ENCODE measurements around the gene PITPNC1.
"Not testable (repeated sequence)": the region's sequence is repeated elsewhere in the genome, so short reads cannot be mapped to it uniquely, and the experiment has no call there.

PITPNC1 gene

DNA sequence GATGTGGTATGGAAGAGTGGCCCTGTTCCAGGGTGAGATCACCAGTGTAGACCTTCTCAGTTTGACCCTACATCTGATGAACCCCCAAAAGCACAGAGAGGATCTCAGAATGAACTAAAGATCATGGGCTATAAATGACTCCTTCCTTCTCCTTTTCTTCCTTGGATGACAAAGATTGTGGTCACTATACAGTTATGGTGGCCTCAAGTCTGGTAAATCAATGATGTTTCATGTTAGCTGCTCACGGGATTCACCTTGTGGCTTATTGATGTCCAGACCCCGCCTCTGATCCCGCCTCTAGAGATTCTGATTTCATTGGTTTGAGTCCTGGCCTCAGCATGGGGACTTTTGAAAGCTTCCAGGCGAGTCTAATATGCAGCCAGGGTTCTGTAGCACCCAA, 112.2 kb downstream of the PITPNC1 start:
- peak in 3 of 4 experiments; percentile 17 to 58 (median 34) for DNase-seq

- no peak for DNase-seq
Observed at GRCh38 chr17:67490471-67490870, 113.4 kb downstream of the PITPNC1 start.

DNA sequence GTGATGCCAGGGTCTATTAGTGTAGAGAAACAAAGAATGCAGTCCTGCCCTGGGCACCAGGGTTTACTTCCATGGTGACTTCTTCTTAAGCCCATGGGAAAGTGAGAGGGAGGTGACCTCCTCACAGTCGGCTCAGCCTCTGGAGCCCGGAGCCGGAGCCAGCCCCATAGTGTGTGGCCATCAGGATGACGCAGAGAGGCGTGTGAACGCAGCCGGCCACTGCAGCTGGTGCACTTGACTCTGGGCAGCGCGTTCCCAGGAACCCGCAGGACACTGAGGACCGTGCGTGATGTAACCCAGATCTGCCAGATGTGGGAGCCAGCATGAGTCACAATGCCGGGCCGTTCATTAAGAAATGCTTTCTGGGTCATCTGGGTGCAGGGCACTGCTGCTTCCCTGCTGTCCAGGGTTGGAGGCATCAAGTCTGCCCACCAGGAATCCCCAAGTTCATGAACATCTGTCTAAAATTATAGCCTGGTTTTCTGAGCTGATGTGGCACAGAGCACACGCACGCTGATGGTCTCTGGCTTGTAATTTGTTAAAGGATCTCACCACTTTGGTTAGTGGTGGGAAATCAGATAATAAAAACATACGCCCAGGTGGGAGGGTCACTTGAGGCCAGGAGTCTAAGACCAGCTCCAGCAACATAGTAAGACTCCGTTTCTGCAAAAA, 114.1 kb downstream of the PITPNC1 start:
- DNase-seq: peak; percentile 81 to 97 (median 94)

DNA sequence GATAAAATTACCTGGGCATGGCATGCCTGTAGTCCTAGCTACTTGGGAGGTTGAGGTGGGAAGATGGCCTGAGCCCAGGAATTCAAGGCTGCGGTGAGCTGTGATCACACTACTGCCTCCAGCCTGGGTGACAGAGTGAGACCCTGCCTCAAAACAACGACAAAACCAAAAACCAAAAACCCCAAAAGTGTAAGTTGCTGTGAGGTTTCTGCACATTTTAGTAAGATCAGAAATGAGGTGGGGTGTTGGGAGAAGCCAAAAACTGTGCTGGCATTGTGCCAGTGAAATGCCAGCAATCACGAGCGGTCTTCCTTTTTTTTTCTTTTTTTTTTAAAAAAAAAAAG, 114.6 kb downstream of the PITPNC1 start:
- peak in 3 of 4 experiments; percentile 63 to 73 (median 66) for DNase-seq

DNA sequence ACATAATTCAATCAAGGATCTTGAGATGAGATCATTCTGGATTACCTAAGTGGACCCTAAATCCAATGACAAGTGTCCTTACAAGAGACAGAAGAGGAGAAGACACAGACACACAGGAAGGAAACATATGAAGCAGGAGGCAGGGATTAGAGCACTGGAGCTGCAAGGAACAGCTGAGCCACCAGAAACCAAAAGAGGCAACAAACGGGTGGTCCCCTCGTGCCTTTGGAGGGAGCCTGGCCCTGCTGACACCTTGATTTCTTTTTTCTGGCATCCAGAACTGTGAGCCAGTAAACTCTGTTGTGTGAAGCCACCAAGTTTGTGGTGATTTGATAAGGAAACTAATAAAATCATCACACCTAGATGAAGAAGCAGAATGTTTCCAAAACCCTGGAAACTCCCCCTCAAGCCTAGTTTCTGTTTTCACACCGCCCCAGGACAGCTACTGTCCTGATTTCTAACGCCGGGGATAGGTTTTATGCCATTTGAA, 115.2 kb downstream of the PITPNC1 start:
- DNase-seq: no peak

- no peak for DNase-seq
Observed at GRCh38 chr17:67492824-67493517, 115.9 kb downstream of the PITPNC1 start.

DNA sequence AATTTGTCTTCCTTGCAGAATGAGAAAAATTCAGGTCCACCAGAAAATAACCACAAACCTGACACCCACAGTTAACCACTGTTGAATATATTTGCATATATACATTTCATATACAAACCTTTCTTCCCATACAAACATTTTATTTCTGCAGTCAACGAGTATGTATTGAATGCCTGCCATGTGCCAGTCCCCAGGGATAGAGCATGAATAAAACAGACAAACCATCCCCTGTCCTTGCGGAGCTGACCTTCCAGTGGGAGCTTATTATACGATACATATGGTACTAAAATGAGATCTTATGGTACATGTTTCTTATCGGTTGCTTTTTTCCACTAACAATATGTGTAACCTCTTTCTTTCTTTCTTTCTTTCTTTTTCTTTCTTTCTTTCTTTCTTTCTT, 116.7 kb downstream of the PITPNC1 start:
- no peak for DNase-seq

- not testable (repeated sequence) for DNase-seq
Observed at GRCh38 chr17:67495534-67495933, 118.5 kb downstream of the PITPNC1 start.

- no peak for DNase-seq
Observed at GRCh38 chr17:67496286-67496685, 119.2 kb downstream of the PITPNC1 start.

DNA sequence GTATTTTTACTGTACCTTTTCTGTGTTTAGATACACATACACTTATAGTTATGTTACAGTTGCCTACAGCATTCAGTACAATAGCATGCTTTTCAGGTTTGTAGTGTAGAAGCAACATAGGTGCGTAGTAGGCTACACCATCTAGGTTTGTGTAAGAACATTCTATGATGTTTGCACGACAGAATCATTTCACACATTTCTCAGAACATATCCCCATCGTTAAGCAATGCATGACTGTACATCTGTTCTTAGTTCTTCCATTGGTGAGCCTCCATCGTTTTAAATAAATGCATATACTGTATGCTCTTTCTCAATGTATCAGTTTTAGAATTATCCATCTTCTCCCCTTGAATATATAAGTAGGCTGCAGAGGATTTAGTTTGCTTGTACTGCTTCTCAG, 122.6 kb downstream of the PITPNC1 start:
- no peak for DNase-seq

DNA sequence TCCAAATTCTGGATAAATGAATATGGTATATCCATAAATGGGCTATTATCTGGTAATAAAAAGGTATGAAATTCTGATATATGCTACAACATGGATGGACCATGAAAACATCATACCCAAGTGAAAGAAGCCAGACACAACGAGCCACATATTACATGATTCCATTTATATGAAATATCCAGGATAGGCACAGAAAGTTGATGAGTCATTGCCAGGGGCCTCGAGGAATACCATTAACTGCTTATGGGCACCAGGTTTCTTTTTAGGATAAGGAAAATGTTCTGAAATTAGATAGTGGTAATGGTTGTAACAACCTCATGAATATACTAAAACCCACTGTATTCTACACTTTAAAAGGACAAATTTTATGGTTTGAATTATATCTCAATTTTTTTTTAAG, 123.2 kb downstream of the PITPNC1 start:
- DNase-seq: no peak

DNA sequence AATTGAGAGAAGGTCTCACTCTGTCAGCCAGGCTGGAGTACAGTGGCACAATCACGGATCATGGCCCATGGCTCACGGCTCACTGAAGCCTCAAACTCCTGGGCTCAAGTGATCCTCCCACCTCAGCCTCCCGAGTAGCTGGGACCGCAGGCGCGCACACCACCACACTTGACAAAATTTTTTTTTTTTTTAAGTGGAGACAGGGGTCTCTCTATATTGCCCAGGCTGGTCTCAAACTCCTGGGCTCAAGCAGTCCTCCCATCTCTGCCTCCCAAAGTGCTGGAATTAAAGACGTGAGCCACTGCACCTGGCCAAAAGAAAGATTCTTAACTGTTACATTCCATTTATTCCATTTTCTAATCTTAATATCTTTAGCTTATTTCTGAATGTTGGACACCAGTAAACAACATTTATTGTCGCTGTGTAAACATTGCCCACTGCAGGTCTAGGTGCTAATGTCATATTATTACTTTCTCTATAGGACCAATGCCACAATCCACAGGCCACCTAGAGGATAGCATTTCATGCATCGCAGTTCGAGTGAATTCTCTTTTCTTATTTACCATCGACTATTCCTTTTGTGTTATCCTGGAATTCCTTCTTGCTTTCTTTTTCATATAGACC, 123.7 kb downstream of the PITPNC1 start:
- DNase-seq: no peak

GRCh38 chr17:67502151-67502550, 125.1 kb downstream of the PITPNC1 start:
- no peak for DNase-seq

DNA sequence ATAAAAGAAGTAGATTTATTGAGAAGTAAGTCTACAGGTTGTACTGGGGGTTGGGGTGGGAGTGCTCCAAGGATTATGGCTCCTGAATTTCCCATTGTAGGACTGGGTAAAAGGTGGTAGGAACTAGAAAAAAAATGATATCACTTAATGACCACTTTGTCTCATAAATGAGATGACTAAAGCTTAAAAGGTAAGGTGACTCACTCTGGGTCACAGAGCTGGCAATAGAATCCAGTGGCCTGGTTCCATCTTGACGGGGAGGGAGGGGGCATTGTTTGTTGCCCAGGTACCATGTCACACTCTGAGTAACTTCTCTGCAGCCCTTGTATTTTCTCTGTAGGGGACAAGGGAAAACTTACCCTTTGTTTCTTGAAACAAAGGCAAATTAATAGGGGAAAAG, 126.1 kb downstream of the PITPNC1 start:
- DNase-seq: no peak

DNA sequence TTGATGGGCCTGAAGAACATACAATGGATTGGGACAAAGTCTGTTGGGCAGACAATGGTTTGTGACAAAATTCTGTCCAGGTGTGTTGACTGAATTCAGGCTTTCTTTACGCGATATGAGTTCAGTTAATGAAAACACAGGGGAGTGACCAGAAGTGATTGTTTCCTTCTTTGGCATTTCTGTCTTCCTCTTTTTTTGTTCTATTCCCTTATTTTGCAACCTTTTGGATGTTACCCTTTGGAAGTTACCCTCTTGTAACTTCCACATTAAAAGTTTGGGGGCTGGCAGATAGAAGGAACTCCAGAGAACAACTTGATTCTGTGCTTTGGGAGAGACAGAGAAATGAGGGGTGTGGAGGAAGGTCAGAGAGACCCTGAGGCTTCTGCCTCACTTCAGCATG, 126.7 kb downstream of the PITPNC1 start:
- DNase-seq: peak in 2 of 4 experiments; percentile 48 to 50

- DNase-seq: no peak
Observed at GRCh38 chr17:67504182-67504581, 127.1 kb downstream of the PITPNC1 start.

DNA sequence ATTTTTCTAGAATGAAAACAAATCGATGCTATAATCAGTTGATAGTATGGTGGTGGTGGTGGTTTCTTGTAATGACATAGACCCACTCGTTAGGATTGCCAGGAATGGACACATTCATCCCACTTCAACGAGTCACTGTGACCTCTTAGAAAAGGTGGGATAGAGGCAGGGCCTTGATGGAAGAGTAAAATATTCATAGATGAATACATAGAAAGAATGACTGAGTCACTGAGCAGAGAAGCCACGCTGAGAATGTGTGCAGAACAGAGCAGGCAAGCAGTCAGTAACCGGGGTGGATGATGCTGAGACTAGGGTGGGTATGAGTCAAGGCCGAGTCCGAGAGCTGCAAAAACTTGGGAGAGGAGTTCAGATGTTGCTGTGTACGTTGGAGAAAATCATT, 129.9 kb downstream of the PITPNC1 start:
- DNase-seq: no peak

- peak; percentile 78 to 94 (median 89) for DNase-seq
Observed at GRCh38 chr17:67509390-67510287, 132.6 kb downstream of the PITPNC1 start.

- DNase-seq: no peak
Observed at GRCh38 chr17:67511012-67511411, 133.9 kb downstream of the PITPNC1 start.

GRCh38 chr17:67511804-67512203, 134.7 kb downstream of the PITPNC1 start:
- DNase-seq: no peak

DNA sequence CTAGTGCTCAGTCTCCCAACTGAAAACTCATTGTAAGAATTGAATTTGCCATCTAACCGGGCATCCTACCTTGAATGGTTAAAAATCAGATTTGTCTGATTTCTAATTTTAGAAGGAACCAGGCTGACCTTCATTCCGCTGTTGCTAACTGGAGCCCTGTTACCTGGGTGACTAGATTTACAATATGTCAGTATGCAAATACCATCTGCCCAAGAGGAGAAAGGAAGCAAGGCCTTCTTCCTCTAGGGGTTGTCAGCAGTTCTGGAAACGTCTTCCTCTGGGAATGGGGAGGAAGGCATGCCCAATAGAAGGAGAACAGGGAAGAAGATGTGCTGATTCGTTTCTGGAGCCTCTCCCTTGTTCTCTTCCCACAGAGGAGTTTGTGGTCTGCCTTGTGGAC, 137.9 kb downstream of the PITPNC1 start:
- no peak for DNase-seq

- DNase-seq: no peak
Observed at GRCh38 chr17:67515490-67516083, 138.5 kb downstream of the PITPNC1 start.

Measured in suppressor macrophage (primary cell).